Heart left ventricle (tissue), 16 donors: Measurements from ENCODE around the gene SETD1A. TPM values are rescaled to one million over a fixed set of nuclear protein-coding genes. Genes with fewer than 3 reads are reported as not detected.

Experiments
- ATAC-seq, 4 donors: fragments of 200-7000 bp; cut with Tn5 transposase; one replicate each; pipeline ENCODE4 v1.9.1; 2020 to 2022; ENCODE audit warnings: moderate library complexity in 4 of 4, mild to moderate bottlenecking in 3 of 4, moderate number of reproducible peaks in 1 of 4
- DNase-seq, 5 donors: peaks; one replicate each; pipeline ENCODE4 v3.0.0-alpha.2; 2020
- H3K27ac ChIP-seq, 12 donors: fragments of 200-600 bp; sonication (generic) in 4 of 12; one replicate each; pipeline versions ENCODE4 v1.5.0 to v1.8.0; 2016 to 2022; ENCODE audit warnings: mild to moderate bottlenecking in 2 of 12
- H3K27me3 ChIP-seq, 9 donors: fragments of 200-600 bp; sonication (generic) in 2 of 9; one replicate each; pipeline versions ENCODE4 v1.5.1 to v1.8.0; 2016 to 2022; ENCODE audit warnings: mild to moderate bottlenecking in 3 of 9
- H3K36me3 ChIP-seq, 9 donors: fragments of 200-600 bp; sonication (generic) in 2 of 9; one replicate each; pipeline versions ENCODE4 v1.5.0 to v1.8.0; 2018 to 2022; ENCODE audit warnings: mild to moderate bottlenecking in 2 of 9
- H3K4me1 ChIP-seq, 12 donors: fragments of 200-600 bp; sonication (generic) in 4 of 12; one replicate each; pipeline versions ENCODE4 v1.5.0 to v1.8.0; 2016 to 2022; ENCODE audit warnings: mild to moderate bottlenecking in 3 of 12
- H3K4me3 ChIP-seq, 12 donors: fragments of 200-600 bp; sonication (generic) in 4 of 12; one replicate each; pipeline versions ENCODE4 v1.5.0 to v1.8.0; 2017 to 2022; ENCODE audit warnings: mild to moderate bottlenecking in 9 of 12, moderate library complexity in 4 of 12
- H3K9me3 ChIP-seq, 12 donors: fragments of 200-600 bp; sonication (generic) in 4 of 12; one replicate each; pipeline versions ENCODE4 v1.5.0 to v1.8.0; 2016 to 2022; ENCODE audit warnings: mild to moderate bottlenecking in 1 of 12
- POLR2A ChIP-seq, 2 donors: fragments of 450-650 bp; IDR thresholded peaks; one replicate each; pipeline ENCODE4 v1.6.1; 2017; ENCODE audit warnings: antibody characterized with exemption in 2 of 2, mild to moderate bottlenecking in 2 of 2, moderate library complexity in 2 of 2
- WGBS, 4 donors: extraction: QIAGEN DNeasy Blood & Tissue Kit in 2 of 4; methylation state at CpG; one replicate each; pipeline versions ENCODE4 v1.1.5 to v1.1.7; 2013 to 2018; 5-methylcytosine and 5-hydroxymethylcytosine counted together
- intact Hi-C, 10 donors: fragments of 100-400 bp; cut with DNase I; formaldehyde crosslinking; loops; one replicate each; pipeline versions ENCODE4 v1.11.1 to v1.14.2; 2022
- polyA plus RNA-seq, 2 donors: library from polyadenylated mRNA; stranded (reverse); fragments of 200-250 nt; gene quantifications; one replicate each; pipeline ENCODE4 v1.2.3, GENCODE V29; 2013
- total RNA-seq, 9 donors: library from RNA; depleted of rRNA in 2 of 9; stranded (reverse); fragments of >200 nt in 2 of 9; fragmentation: NEBNext Ultra II Directional in 3 of 9; extraction: Animal tissue kit (Norgen Biotek cat#: 25700) in 3 of 9; gene quantifications; one replicate each; pipeline versions ENCODE4 v1.1.0 to v1.2.4, GENCODE V29; 2016 to 2023
- TF ChIP-seq, protein P1 (sequence below), 12 donors: fragments of 200-600 bp; sonication (generic) in 4 of 12; IDR thresholded peaks; one replicate each; pipeline versions ENCODE4 v1.5.0 to v1.8.0; 2018 to 2022; ENCODE audit warnings: antibody characterized with exemption in 12 of 12, mild to moderate bottlenecking in 5 of 12
- donor health status: ischemic (EF 13 %, LVEDD 7.1; RV severe dilation, severe dysfunction).
- donor health status: healthy with polysubstance abuse.
- donor health status: DM: no; HTN: yes; CAD: no.
- donor health status: DM: no; HTN: no; CAD: no.
- donor health status: ischemic (EF 25% LVEDD 6.9; RV normal size, moderate dysfunction).
- donor health status: ischemic (EF 25% LVEDD 5.7; RV mildly dilated, moderate dysfunction).
- donor health status: healthy.
- donor health status: DM: yes; HTN: yes; CAD: no.
- donor health status: ischemic (EF 35%, LVEDD 5.7; RV mildly dilated, moderate dysfunction).
- donor health status: nonischemic (EF 11% LVEDD 7.7; RV severe dilation, severe dysfunction).
- donor health status: DM: yes; HTN: yes; CAD: no.
- donor health status: PGD.
- donor health status: ischemic (EF 29% LVEDD 5.4; RV normal size, mild dysfunction).
- donor health status: nonischemic (EF 23%, LVEDD 6.1; RV moderate dilation, normal function).

SETD1A gene
- total and polyA plus RNA-seq, 11 donors, result 4.6 to 12.1 (median 9.0) TPM

DNA sequence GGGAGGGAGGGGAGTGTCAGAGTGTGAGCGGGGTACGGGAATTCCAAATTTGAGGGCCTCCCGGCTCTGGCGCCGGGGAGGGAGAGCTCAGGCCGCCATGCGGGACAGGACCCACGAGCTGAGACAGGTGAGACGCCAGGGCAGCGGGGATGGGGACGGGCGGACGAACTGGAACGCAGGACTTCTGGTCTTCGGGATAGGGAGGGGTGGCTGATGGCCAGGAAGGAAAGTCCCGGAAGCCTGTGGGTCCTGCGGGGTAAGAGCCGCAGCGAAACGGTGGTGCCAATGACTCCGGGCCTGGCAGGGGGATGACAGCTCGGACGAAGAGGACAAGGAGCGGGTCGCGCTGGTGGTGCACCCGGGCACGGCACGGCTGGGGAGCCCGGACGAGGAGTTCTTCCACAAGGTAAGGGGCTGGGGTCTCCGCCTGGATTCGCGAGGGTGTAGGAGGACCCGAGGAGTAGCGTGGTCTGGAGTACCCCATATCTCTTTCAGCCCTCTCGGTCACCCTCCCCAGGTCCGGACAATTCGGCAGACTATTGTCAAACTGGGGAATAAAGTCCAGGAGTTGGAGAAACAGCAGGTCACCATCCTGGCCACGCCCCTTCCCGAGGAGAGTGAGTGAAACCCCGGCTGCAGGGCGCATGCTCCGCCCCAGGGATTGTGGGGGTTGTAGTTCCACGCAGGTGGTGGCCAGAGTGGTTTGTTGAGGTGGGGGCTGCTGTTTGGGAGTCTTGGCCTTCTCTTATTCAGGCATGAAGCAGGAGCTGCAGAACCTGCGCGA, 76.3 kb downstream of the SETD1A start:
- intact Hi-C loops, result loop anchor here in 9 of 10 donors (1.0 to 5.0 kb wide), 14 partner anchors 35 to 425 kb away; partner anchors contain the start of genes ZNF646 (in 7 of the 9), ZNF668 (in 7 of the 9), ARMC5 (in 2 of the 9) and HSD3B7 (in 1 of the 9)
- no peaks in the 10 kb centered on the region for H3K27me3 ChIP-seq
- peak overlapping the region; percentile 73 to 100 (median 90) for H3K4me3 ChIP-seq
- WGBS, 4 donors, result 1 to 2% (median 1%) methylated on average over 36 to 47 of the region's 47 CpGs
- peak in 1 of 2 donors; percentile 38 for TF ChIP-seq POLR2A (IDR thresholded peaks at IDR 0.05)
- TF ChIP-seq, protein P1, sequence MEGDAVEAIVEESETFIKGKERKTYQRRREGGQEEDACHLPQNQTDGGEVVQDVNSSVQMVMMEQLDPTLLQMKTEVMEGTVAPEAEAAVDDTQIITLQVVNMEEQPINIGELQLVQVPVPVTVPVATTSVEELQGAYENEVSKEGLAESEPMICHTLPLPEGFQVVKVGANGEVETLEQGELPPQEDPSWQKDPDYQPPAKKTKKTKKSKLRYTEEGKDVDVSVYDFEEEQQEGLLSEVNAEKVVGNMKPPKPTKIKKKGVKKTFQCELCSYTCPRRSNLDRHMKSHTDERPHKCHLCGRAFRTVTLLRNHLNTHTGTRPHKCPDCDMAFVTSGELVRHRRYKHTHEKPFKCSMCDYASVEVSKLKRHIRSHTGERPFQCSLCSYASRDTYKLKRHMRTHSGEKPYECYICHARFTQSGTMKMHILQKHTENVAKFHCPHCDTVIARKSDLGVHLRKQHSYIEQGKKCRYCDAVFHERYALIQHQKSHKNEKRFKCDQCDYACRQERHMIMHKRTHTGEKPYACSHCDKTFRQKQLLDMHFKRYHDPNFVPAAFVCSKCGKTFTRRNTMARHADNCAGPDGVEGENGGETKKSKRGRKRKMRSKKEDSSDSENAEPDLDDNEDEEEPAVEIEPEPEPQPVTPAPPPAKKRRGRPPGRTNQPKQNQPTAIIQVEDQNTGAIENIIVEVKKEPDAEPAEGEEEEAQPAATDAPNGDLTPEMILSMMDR (IDR thresholded peaks at IDR 0.05), result no peak
- peak overlapping the region; percentile 91 to 99 (median 96) for H3K27ac ChIP-seq
- H3K9me3 ChIP-seq, result no peaks in the 10 kb centered on the region
- H3K4me1 ChIP-seq, result peaks cover 4 to 31% (median 18%) of the 10 kb centered on the region in 12 donors
- DNase-seq, result peak; percentile 92 to 95 (median 94)
- ATAC-seq, result peak; percentile 72 to 87 (median 84)
- H3K36me3 ChIP-seq, result peaks cover 0 to 43% (median 39%) of the 10 kb centered on the region in 9 donors

Other genes with a start within 250 kb of the SETD1A start
- gene PHKG2, start 209.3 kb upstream of the SETD1A start, total RNA-seq, result 10 to 100 TPM; 13.5 to 26.7 (median 17.9) TPM
- gene PHKG2, start 209.3 kb upstream of the SETD1A start, polyA plus RNA-seq, result 10 to 100 TPM; 19.5 to 37.7 TPM
- 1 to 10 TPM in 4 of 9 donors, under 1 TPM in 5; 0.48 to 1.8 (median 0.95) TPM for gene CFAP119, start 195.7 kb upstream of the SETD1A start, total RNA-seq
- gene CFAP119, start 195.7 kb upstream of the SETD1A start, polyA plus RNA-seq, result 1 to 10 TPM; 1.4 to 2.1 TPM
- gene RNF40, start 195.4 kb upstream of the SETD1A start, total RNA-seq, result 10 to 100 TPM; 29.3 to 62.0 (median 50.3) TPM
- gene RNF40, start 195.4 kb upstream of the SETD1A start, polyA plus RNA-seq, result 10 to 100 TPM; 31.3 to 66.9 TPM
- gene ZNF629, start 170.5 kb upstream of the SETD1A start, total RNA-seq, result 10 to 100 TPM; 14.3 to 30.9 (median 22.7) TPM
- 10 to 100 TPM; 11.2 to 14.9 TPM for gene ZNF629, start 170.5 kb upstream of the SETD1A start, polyA plus RNA-seq
- 10 to 100 TPM; 23.1 to 35.5 (median 28.1) TPM for gene BCL7C, start 63.7 kb upstream of the SETD1A start, total RNA-seq
- gene BCL7C, start 63.7 kb upstream of the SETD1A start, polyA plus RNA-seq, result 10 to 100 TPM; 30.5 to 43.4 TPM
- gene CTF1, start 61.1 kb upstream of the SETD1A start, total RNA-seq, result 10 to 100 TPM in 5 of 9 donors, 1 to 10 TPM in 4; 6.4 to 22.2 (median 12.2) TPM
- gene CTF1, start 61.1 kb upstream of the SETD1A start, polyA plus RNA-seq, result 10 to 100 TPM in 1 of 2 donors, 1 to 10 TPM in 1; 3.7 to 13.5 TPM
- 10 to 100 TPM in 2 of 9 donors, 1 to 10 TPM in 7; 4.5 to 15.5 (median 7.9) TPM for gene FBXL19, start 34.2 kb upstream of the SETD1A start, total RNA-seq
- 1 to 10 TPM; 7.9 to 9.1 TPM for gene FBXL19, start 34.2 kb upstream of the SETD1A start, polyA plus RNA-seq
- gene ORAI3, start 8.7 kb upstream of the SETD1A start, total RNA-seq, result 10 to 100 TPM in 6 of 9 donors, 1 to 10 TPM in 3; 8.5 to 28.9 (median 14.1) TPM
- gene ORAI3, start 8.7 kb upstream of the SETD1A start, polyA plus RNA-seq, result 10 to 100 TPM in 1 of 2 donors, 1 to 10 TPM in 1; 8.1 to 10.8 TPM
- 10 to 100 TPM in 3 of 9 donors, 1 to 10 TPM in 6; 3.8 to 27.2 (median 6.9) TPM for gene HSD3B7, start 27.5 kb downstream of the SETD1A start, total RNA-seq
- 1 to 10 TPM; 7.1 to 7.8 TPM for gene HSD3B7, start 27.5 kb downstream of the SETD1A start, polyA plus RNA-seq
- 1 to 10 TPM in 4 of 9 donors, under 1 TPM in 5; 0.20 to 2.1 (median 1.00) TPM for gene STX1B, start 52.9 kb downstream of the SETD1A start, total RNA-seq
- under 1 TPM; 0.22 to 0.76 TPM for gene STX1B, start 52.9 kb downstream of the SETD1A start, polyA plus RNA-seq
- gene STX4, start 75.8 kb downstream of the SETD1A start, total RNA-seq, result 10 to 100 TPM; 19.5 to 65.8 (median 39.7) TPM
- 10 to 100 TPM; 50.5 to 73.8 TPM for gene STX4, start 75.8 kb downstream of the SETD1A start, polyA plus RNA-seq
- gene ZNF668, start 116.5 kb downstream of the SETD1A start, total RNA-seq, result 10 to 100 TPM in 2 of 9 donors, 1 to 10 TPM in 7; 3.5 to 11.4 (median 5.8) TPM
- gene ZNF668, start 116.5 kb downstream of the SETD1A start, polyA plus RNA-seq, result 1 to 10 TPM; 6.6 to 9.8 TPM
- gene ZNF646, start 116.7 kb downstream of the SETD1A start, total RNA-seq, result 10 to 100 TPM in 6 of 9 donors, 1 to 10 TPM in 3; 8.3 to 15.5 (median 10.3) TPM
- gene ZNF646, start 116.7 kb downstream of the SETD1A start, polyA plus RNA-seq, result 1 to 10 TPM; 6.4 to 7.6 TPM
- 1 to 10 TPM in 1 of 9 donors, under 1 TPM in 8; 0.16 to 1.4 (median 0.44) TPM for gene PRSS53, start 131.2 kb downstream of the SETD1A start, total RNA-seq
- under 1 TPM; 0.80 to 0.84 TPM for gene PRSS53, start 131.2 kb downstream of the SETD1A start, polyA plus RNA-seq
- gene VKORC1, start 137.0 kb downstream of the SETD1A start, total RNA-seq, result 10 to 100 TPM; 25.9 to 63.1 (median 42.0) TPM
- gene VKORC1, start 137.0 kb downstream of the SETD1A start, polyA plus RNA-seq, result 100 to 1,000 TPM in 1 of 2 donors, 10 to 100 TPM in 1; 40.2 to 134 TPM
- 100 to 1,000 TPM in 2 of 9 donors, 10 to 100 TPM in 7; 61.9 to 134 (median 70.0) TPM for gene BCKDK, start 150.6 kb downstream of the SETD1A start, total RNA-seq
- gene BCKDK, start 150.6 kb downstream of the SETD1A start, polyA plus RNA-seq, result 10 to 100 TPM; 42.6 to 57.4 TPM
- gene KAT8, start 159.9 kb downstream of the SETD1A start, total RNA-seq, result 10 to 100 TPM; 52.8 to 79.8 (median 64.7) TPM
- gene KAT8, start 159.9 kb downstream of the SETD1A start, polyA plus RNA-seq, result 10 to 100 TPM; 56.7 to 83.2 TPM
- gene PRSS8, start 178.0 kb downstream of the SETD1A start, total RNA-seq, result under 1 TPM in 4 of 9 donors, not detected in 5; 0.17 to 0.44 (median 0.39) TPM
- under 1 TPM; 0.17 to 0.23 TPM for gene PRSS8, start 178.0 kb downstream of the SETD1A start, polyA plus RNA-seq
- gene PRSS36, start 192.3 kb downstream of the SETD1A start, total RNA-seq, result 1 to 10 TPM in 7 of 9 donors, under 1 TPM in 2; 0.35 to 5.1 (median 1.2) TPM
- 1 to 10 TPM; 1.0 to 2.6 TPM for gene PRSS36, start 192.3 kb downstream of the SETD1A start, polyA plus RNA-seq
- gene FUS, start 222.4 kb downstream of the SETD1A start, total RNA-seq, result 100 to 1,000 TPM in 7 of 9 donors, 10 to 100 TPM in 2; 20.3 to 213 (median 127) TPM
- 100 to 1,000 TPM; 127 to 155 TPM for gene FUS, start 222.4 kb downstream of the SETD1A start, polyA plus RNA-seq
- gene PYCARD, start 245.0 kb downstream of the SETD1A start, total RNA-seq, result 10 to 100 TPM in 3 of 9 donors, 1 to 10 TPM in 6; 2.0 to 42.2 (median 5.2) TPM
- gene PYCARD, start 245.0 kb downstream of the SETD1A start, polyA plus RNA-seq, result 10 to 100 TPM in 1 of 2 donors, 1 to 10 TPM in 1; 3.9 to 10.0 TPM